H1 (cell line): Measurements from ENCODE around the gene ACSL4. TPM values are rescaled to one million over a fixed set of nuclear protein-coding genes. Genes with fewer than 3 reads are reported as not detected.

Experiments
- CHD7 ChIP-seq: fragments of 300-600 bp; sonication (generic); IDR thresholded peaks from 2 replicates; pipeline ENCODE4 v1.7.1; 2012; ENCODE audit warnings: low read length, moderate library complexity, mild to moderate bottlenecking, inconsistent platforms; ENCODE audit not compliant: insufficient replicate concordance
- RAD21 ChIP-seq, 2 experiments: IDR thresholded peaks in 1 of 2; conservative IDR thresholded peaks in 1 of 2; 2 replicates each; pipeline ENCODE4 v1.6.1; 2011; ENCODE audit warnings: low read depth in 2 of 2, low read length in 2 of 2, improper control_type of control experiment in 1 of 2, inconsistent platforms in 1 of 2, mild to moderate bottlenecking in 1 of 2, moderate library complexity in 1 of 2
- polyA plus RNA-seq, 7 experiments: library from polyadenylated mRNA; depleted of rRNA in 3 of 7; stranded (reverse) in 5 of 7; unstranded in 2 of 7; fragments of >200 nt in 5 of 7; fragments of 200-250 nt in 2 of 7; gene quantifications; 1 replicate in 5 of 7; 2 replicates in 1 of 7; 4 replicates in 1 of 7; pipeline versions ENCODE4 v1.2.1 to v1.2.3, GENCODE V29; 2011 to 2013; ENCODE audit warnings: missing spikeins in 2 of 7, mixed read lengths in 2 of 7
- total RNA-seq: library from RNA; stranded (reverse); fragmentation: NEBNext Ultra II Directional; extraction: Animal tissue kit (Norgen Biotek cat#: 25700); gene quantifications from 2 replicates; pipeline ENCODE4 v1.2.1, GENCODE V29; 2021

ACSL4 gene
- total and polyA plus RNA-seq, 2 of the 8 experiments (the other 6 are each of a cell fraction or from before 2014, with no cell fraction given) = 11.3 to 47.0 TPM

GRCh38 chrX:109632906-109633504 lies 100.1 kb downstream of the ACSL4 start (continued):
- TF ChIP-seq CHD7 (no peak), RAD21 (IDR thresholded peaks at IDR 0.05 in 1 of 2, conservative IDR thresholded peaks at IDR 0.05 in 1 of 2; ENCODE audit: low read depth in 2 of 2, low read length in 2 of 2) (peak; percentile 67 to 72)
